HT-29 (cell line): ENCODE measurements around the gene HK1. TPM values are rescaled to one million over a fixed set of nuclear protein-coding genes. Genes with fewer than 3 reads are reported as not detected.
A peak's percentile ranks its signal among the peaks of the same experiment; 100 is the strongest.

Experiments used
- DNase-seq: peaks from one replicate; pipeline ENCODE4 v3.0.0-alpha.2; 2015; ENCODE audit warnings: low spot score
- total RNA-seq: library from RNA; depleted of rRNA; stranded (reverse); fragments of >200 nt; shearing (Covaris generic); gene quantifications from 2 replicates; pipeline ENCODE4 v1.2.3, GENCODE V29; 2014

Gene HK1
- total RNA-seq, 1 experiment from 2014 or later: 61.8 TPM

GRCh38 chr10:69418052-69418752 is 139.9 kb downstream of the HK1 start:
- peak; percentile 30 for DNase-seq

DNA sequence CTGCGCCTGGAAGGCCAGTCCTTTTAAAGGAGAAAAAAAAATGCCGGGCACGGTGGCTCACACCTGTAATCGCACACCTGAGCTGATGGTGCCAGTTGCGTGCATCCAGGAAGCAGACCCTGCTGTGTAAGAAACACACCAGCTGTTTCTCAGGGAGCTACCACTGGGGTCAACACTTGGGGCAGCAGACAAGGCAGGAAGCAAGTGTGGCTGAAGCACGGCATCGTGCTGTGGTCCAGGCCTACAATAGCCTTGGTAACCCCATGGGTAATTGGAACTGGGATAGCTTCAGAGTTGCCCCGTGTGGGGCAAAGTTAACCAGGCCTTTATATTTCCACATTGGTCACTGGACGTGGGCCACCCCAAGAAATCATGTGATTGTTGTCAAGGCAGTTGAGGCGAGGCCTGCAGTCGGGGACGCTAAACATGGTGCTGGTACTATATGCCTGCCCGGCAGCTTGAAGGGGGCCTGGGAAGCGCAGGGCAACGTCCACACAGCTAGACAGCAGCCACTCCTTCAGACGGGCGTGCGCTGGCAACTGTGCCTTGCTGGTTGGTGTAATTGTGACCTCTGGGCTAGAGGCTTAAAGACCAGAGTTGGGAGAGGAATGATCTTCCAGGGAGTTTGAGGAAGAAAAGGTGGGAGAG is 140.9 kb downstream of the HK1 start:
- no peak for DNase-seq

DNA sequence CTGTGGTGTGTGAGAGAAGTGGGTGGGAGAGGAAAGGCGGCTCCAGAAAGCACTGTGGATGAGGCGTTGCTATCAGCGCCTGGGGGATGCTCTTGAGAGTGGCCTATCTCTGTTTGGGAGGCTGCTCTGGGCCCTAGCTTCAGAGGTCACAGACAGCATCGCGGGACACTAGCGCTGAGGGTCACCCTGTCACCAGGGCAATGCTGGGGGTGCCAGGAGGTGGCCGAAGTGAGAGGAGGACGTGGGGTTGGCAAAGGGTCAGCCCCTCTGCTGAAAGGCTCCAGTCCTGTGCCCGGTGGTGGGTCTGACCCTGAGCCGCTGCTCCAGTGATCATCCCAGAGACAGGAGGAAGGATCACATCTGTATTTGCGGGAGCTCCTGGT is 141.4 kb downstream of the HK1 start:
- DNase-seq: no peak

DNA sequence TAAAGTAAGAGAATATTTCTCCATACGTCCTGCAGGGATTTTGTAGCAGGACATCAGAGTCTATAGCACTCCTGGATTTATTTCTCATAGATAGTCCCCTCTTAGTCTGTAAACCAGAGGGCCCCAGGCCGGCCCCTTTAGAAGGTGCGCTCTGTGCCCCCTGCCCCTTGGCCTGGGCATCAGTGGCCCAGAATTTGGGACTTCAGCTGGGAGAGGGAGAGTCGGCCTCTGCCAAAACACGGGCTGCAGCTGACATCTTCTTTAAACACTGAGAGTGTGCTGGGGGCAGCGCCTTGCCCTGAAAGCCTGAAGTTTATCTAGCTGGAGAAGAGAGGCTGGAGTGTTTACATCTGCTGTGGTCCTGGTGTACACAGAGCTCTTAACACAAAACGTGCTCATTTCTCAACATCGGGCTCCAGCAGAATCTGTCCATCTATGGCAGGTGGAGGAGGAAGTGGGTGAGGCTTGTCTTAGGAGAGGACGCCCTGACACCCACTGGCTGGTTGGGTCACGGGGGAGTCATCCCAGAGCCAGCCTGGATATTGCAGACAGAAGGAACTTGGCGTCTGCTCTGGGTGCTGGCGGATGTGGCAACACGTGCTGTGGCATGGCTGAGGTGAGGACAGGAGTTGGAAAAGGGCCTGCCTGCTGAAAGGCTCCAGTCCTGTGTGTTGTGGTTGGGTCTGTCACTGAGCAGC is 143.5 kb downstream of the HK1 start:
- no peak for DNase-seq

GRCh38 chr10:69422676-69423075 is 144.4 kb downstream of the HK1 start:
- DNase-seq: no peak

DNA sequence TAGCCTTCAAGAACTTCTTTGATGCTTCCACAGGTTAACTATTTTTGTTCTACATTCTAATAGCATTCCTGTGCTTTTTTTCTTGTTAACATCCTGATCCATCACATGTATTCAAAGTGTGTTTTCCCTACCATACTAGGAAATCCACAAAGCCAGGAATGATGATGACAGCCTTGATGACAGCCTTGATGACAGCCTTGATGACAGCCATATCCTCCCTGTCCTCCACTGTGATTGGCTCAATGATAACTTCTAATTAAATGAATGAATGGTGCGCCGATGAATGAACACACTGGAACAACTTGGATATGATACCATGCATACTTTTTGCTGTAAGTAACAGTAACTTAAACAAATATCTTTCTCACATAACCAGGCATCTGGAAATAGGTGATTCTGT is 146.7 kb downstream of the HK1 start:
- no peak for DNase-seq

DNA sequence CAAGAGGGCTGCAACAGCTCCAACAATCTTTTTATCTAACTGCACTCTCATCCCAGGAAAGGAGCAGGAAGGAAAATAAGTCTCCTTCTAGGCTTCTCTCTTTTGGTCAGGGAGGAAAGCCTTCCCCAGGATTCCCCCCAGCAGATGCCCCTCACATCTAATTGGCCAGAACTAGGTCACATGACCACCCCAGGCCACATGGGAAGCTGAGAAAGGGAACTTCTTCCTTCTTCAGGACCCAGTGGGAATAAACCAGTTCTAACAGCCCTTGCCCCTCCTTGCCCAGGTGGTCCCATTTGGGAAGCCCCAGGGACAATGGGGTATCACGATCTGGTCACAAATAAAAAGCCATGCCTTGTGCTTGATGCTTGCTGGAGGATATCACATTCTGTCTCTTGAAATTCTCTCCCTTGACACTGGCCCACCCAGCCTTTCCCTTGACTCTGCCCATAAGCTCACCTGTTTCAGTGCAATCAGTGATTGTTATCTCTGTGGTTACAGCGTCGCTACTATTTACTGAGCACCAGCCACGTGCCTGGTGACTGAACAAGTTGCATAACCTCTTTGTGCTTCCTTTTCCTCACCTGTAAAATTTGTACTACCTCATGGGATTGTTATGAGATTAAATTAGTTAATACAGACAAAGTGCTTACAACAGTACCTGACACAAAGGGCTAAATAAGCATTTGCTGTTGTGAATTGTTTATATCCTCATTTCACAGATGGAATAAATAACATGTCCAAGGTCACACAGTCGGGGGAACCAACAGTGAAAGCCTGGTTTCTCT is 147.4 kb downstream of the HK1 start:
- peak; percentile 94 for DNase-seq

DNA sequence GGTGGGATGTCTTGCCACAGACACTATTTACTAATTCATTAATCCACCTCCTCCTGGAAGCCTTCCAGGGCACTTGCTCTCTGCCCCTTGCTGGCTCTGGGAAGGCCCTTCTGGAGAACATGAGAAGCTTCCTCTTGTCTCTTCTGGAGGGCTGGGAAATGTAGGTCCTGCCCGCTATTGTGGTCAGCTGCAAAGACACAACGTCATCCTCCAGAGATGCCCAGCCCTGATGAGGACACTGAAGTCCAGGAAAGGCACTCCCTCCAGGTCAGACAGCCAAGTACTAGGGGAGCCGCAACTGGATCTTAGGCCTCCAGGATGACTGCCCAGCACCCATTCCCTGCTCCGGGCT is 148.1 kb downstream of the HK1 start:
- DNase-seq: peak; percentile 55

DNA sequence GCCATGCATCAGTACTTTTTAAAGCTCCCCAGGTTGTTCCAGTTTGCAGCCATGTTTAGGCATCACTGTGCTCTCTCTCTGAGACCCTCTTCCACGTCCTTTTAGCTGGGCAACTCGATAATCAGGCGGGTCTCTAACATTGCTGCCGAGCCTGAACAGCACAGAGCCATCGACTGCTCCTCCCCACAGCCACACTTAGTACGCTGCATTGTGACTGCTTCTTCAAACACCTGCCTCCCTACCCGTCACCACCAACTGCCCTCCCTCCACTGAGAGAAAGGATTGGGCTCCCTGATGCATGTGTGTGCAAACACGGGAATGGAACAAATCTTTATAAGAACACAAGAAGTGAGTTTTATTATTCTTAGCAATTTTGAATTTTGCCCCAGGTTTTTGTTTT is 149.9 kb downstream of the HK1 start:
- no peak for DNase-seq

DNA sequence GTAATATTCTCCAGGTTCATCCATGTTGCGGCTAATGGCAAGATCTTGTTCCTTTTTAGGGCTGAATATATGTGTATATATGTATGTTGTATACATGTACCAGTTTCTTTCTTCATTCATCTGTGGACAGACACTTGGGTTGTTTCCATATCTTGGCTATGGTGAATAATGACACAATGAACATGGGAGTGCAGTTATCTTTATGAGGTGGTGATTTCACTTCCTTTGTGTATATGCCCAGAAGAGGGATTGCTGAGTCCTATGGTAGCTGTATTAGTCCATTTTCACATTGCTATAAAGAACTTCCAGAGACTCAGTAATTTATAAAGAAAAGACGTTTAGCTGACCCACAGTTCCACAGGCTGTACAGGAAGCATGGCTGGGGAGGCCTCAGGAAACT is 155.9 kb downstream of the HK1 start:
- no peak for DNase-seq

DNA sequence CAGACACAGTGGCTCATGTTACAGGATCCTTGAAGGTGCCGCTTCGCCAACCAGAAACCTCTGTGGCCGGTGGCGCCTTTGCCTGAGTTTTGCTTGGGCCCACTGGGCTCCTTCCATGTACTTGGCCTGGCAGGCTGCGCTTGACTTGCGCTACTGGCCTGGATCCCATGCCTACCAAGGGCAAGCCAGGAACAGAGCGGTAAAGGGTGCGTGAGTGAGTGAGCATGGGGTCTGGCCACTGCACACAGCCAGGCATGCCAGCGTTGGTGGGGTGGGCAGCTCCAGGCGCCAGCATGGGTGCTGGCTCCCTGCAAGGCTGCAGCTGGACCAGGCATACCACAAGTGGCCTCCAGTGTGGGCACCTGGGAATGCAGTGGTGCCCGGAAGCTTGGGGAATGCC is 156.6 kb downstream of the HK1 start:
- no peak for DNase-seq

GRCh38 chr10:69435966-69436520 is 157.7 kb downstream of the HK1 start:
- no peak for DNase-seq

DNA sequence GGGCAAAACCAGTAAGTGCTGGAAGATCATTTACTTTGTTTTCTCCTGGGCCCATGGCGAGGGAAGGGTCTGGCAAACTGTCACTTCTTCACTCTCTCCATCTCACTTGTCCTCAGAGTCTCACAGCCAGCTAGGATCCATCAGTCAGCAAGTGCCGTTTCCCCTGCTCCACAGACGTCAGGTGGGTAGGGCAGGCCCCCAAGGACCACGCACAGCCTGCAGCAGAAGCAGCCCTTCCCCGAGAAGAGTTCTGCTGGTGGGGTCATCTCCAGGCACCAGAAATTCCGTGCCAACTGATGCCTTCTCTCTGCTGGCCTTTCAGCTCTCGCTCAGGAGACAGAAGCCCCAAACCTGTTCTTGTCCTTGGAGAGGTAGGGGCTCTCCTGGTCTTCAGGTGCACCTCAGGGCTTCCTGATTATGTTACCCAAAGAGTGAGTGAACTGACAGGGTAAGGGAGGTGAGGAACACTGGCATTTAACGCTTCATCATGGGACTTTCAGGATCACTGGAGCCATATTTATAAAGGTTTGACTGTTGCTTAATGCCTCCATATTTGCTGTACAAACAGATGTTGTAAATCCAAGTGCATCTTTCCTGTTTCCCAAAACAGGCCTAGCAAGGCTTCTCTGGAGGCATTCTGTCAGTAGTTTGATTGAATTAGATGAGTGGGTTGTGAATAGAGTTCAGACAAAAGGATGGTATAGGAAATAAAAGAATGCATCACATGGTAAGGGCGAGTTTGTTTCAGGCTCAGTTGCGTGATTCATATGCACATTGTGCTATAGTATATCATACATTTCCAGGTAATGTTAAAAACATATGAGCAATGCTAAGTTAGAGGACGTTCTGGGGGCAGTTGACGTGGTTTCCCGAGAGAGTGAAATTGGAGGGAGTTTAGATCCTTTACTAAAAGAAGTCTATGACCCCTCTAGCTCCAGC is 159.3 kb downstream of the HK1 start:
- DNase-seq: no peak

DNA sequence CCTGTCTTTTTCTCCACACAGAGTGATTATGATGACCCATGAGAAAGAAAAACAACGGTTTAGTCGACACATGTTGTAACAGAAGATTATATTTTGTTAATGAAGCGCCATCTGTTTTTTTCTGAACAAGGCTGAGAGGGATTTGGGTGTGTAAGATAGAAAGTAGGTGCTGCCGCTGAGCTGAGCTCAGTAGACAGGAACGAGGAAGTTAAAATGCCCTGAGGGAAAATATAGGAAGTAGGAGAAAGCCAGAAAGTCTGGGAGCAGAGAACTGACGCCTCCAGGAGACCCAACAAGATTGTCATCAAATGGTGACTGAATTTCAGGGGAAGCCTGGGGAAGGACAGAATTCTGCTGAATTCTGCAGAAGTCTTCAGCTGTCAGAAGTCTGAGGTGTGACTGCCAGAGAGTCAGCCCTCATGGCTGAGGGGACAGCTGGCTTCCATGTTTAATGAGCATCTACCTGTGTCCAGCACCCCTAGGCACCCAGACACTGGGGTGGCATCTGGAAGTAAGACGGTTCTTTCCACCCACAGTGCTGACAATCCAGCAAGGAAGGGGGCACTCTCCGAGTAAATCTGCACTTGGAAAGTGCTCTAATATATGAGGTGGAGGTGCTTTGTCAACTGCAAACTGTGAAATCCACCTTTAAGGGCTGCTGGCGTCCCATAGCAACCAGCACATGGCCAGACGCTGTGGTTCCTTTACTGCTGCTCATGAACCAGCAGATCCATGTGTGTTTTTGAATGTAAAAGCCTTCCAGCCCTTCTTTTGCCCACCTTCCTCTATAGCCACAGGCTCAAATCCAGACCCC is 160.4 kb downstream of the HK1 start:
- DNase-seq: peak; percentile 80

GRCh38 chr10:69439350-69439739 is 161.0 kb downstream of the HK1 start:
- DNase-seq: peak; percentile 43

DNA sequence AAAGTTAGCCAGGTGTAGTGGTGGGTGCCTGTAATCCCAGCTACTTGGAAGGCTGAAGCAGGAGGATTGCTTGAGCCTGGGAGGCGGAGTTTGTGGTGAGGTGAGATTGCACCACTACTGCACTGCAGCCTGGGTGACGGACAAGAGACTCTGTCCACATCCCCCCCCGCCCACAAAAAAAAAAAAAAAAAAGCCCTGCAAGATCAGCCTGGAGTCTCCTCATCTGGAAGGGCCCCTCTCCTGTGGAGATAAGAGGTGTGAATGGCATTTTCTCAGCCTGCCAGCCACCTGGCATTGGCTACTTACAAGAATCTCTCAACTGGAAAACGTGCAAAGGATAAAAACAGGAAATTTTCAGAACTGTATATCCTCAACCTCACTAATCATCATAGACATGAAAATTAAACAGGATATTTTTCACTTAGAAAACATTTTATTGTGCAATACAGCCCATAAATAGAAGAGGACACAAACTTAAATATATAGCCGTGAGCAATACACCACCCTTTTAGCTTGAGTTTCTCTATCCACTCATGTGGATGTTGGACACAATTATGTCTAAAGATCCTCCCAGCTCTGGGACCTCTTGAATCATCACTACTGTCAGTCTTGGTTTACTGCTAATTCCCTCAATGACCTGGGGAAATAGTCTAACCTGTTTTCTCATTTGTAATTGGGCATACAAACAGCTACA is 161.7 kb downstream of the HK1 start:
- DNase-seq: peak; percentile 49

DNA sequence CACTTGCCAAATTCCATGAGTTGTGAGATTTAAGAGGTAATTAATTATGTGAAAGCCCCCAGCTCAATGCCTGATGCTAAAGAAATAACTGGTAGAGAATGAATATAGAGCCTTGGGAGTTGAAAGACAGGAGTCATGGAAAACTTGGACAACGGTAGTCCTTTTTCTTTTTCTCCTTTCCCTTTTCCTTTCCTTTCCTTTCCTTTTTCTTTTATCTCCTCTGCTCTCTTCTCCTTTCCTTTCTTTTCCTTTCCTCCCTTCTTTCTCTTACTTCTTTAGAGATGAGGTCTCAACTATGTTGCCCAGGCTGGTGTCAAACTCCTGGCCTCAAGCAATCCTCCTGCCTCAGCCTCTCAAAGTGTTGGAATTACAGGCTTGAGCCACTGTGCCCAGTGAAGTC is 165.1 kb downstream of the HK1 start:
- DNase-seq: no peak

DNA sequence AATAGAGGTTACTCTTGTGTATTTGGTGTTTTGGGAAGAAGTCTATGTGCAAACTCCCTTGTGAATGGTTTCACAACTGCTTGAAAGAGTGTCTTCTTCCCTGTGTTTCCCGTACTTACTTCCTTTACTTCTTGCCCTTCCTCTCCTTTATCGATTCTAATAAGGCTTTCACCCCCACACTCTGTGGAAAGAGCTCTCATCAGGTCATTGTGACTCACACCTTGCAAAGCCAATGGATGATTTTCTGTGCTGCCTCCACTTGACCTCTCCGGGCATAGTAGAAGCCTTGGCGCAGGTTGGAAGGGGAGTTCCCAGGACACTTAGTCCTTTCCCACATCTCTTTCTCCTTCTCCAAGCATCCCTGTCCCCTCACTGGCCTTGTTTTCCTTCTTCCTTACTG is 166.7 kb downstream of the HK1 start:
- DNase-seq: no peak

DNA sequence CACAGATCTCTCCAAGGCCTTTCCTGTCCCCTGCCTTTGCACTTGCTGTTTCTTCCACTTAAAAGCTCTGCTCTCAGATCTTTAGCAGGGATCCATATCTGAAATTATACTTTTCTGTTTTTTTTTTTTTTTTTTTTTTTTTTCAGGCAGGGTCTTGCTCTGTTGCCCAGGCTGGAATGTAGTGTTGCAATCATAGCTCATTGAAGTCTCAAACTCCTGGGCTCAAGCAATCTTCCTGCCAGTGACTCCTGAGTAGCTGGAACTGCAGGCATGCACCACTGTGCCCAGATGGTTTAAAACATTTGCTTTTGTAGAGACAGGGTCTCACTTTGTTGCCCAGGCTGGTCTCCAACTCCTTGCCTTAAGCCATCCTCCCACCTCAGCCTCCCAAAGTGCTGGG is 167.9 kb downstream of the HK1 start:
- no peak for DNase-seq
